Measurements from ENCODE around the gene NFATC2.

NFATC2 gene

DNA sequence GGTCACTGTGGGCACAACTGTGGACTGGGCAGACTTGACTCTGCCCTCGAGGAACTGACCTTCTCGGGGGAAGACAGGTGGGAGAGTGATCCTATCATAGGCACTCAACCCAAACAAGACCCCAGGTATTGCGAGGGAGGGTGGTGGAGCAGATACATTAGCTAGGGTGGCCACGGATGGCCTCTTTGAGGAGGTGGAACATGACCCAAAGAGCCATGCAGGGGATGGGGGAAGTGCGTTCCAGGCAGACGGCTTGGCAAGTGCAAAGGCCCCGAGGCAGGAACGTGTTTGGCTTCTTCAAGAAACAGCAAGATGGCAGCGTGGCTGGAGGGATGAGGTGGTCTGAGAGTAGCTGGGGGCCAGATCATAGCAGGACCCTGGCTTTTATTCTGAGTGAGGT is 167.6 kb downstream of the NFATC2 start:
- no peak overlapping the region for H3K4me3 ChIP-seq (ENCODE audit: low read depth, low read length)
- TF ChIP-seq, protein P1, sequence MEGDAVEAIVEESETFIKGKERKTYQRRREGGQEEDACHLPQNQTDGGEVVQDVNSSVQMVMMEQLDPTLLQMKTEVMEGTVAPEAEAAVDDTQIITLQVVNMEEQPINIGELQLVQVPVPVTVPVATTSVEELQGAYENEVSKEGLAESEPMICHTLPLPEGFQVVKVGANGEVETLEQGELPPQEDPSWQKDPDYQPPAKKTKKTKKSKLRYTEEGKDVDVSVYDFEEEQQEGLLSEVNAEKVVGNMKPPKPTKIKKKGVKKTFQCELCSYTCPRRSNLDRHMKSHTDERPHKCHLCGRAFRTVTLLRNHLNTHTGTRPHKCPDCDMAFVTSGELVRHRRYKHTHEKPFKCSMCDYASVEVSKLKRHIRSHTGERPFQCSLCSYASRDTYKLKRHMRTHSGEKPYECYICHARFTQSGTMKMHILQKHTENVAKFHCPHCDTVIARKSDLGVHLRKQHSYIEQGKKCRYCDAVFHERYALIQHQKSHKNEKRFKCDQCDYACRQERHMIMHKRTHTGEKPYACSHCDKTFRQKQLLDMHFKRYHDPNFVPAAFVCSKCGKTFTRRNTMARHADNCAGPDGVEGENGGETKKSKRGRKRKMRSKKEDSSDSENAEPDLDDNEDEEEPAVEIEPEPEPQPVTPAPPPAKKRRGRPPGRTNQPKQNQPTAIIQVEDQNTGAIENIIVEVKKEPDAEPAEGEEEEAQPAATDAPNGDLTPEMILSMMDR (IDR thresholded peaks at IDR 0.05; ENCODE audit: borderline replicate concordance, insufficient read depth, low read depth, low read length) = no peak

DNA sequence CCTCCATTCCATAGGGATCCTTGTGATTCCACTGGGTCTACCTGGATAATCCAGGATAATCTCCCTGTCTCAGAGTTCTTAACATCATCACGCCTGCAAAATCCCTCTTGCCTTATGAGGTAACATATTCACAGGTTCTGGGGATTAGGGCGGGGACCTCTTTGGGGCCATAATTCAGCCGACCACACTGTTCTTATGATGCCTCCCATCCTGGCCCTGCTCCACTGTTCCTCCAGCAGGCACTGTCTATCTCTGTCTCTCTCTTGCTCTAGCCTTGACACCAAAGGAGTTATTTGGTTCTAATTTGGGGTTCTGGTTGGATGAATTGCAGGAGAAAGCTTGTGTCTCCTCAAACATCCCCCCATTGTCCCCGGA is 168.1 kb downstream of the NFATC2 start:
- no peak overlapping the region for H3K4me3 ChIP-seq (ENCODE audit: low read depth, low read length)
- TF ChIP-seq, protein P1 (IDR thresholded peaks at IDR 0.05; ENCODE audit: borderline replicate concordance, insufficient read depth, low read depth, low read length) = no peak

DNA sequence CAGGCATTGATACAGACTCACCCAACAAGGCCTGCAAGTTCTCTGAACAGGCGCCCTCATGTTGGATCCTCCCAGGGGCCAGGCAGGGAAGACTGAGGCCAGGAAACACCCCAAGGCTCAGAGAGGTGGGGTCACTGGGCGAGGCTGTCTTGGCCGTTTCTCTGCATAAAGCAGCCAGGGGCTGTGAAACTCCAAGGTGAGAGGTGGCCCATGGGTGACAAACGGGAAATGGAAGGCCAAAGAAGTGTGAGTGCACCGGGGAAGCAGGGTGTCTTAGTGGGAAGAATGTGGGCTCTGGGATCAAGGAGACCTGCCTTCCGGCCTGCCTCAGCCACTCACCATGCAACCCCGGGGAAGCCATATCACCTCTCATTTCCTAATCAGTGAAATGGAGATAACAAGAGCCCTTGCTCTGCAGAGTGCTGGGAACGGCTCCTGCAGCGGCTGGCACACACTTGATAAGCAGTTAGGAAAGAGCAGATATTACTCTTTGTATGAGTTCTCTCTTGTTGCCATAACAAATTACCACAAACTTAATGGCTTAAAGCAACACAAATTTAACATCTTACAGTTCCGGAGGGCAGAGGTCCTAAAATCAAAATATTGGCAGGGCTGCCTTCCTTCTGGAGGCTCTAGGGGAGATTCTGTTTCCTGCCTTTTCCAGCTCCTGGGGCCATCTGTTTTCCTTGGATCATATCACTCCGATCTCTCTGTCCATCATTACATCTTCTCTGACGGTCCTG is 168.6 kb downstream of the NFATC2 start:
- TF ChIP-seq, protein P1 (IDR thresholded peaks at IDR 0.05; ENCODE audit: borderline replicate concordance, insufficient read depth, low read depth, low read length) = no peak
- H3K4me3 ChIP-seq (ENCODE audit: low read depth, low read length) = no peak overlapping the region

DNA sequence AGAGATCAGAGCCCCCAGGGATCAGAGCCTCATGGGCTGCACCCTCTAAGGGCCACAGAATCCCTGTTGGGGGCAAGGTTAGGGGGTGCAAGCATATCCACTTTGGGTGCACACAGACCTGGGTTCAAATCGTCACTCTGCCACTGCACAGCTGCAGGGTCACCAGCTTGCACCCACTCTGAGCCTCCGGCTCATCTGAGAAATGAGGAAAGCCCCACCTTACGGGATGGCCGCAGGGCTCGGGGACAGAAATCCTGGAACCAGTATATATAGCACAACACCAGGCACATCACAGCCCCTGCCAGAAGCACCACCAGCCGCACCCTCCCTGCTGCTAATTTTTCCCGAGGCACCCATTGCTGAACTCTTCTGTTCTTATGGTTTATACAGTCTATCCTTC is 169.6 kb downstream of the NFATC2 start:
- H3K4me3 ChIP-seq (ENCODE audit: low read depth, low read length) = no peak overlapping the region
- TF ChIP-seq, protein P1 (IDR thresholded peaks at IDR 0.05; ENCODE audit: borderline replicate concordance, insufficient read depth, low read depth, low read length) = no peak

DNA sequence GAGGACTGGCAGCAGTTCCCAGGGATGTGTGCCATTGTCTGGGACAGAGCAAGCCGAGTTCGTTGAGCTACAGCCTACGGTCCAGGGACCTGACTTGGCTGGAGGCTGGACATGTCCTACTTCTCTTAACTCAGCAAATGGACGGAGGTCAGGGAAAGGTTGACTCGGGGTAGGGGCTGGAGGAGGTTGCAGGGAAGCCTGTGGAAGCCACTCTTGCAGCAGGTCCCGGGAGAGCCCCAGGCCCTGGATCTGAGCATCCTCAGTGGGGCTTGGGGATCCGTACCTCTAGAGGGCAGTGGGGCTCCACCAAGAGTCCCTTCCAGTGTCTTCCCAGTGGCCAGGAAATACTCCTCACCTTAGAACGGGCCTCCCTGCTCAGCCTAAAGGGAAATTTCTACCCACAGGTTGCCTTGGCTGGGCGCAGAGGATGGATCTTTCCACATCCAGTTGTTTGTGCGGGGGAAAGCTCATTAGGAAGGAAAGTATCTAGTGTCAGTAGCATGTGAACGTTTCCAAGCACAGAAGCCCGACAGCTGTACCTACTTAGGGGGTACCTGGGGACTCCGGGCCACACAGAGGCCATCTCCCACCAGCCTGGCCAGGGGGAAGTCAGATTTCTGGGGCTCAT is 170.2 kb downstream of the NFATC2 start:
- no peak overlapping the region for H3K4me3 ChIP-seq (ENCODE audit: low read depth, low read length)
- TF ChIP-seq, protein P1 (IDR thresholded peaks at IDR 0.05; ENCODE audit: borderline replicate concordance, insufficient read depth, low read depth, low read length) = peak; percentile 89

DNA sequence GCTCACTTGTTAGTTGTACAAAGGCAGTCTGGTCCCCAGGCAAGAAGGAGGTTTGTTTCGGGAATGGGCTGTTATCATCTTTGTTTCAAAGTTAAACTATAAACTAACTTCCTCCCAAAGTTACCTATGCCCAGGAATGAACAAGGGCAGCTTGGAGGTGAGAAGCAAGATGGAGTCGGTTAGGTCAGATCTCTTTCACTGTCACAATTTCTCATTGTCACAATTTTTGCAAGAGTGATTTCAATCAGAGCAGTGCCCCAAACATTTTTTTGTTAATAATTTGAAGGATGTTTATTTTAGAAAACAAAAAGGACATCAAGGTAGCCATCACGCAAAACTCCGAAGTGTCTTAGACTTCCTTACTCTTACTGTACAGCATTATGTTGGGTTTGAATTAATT is 170.8 kb downstream of the NFATC2 start:
- TF ChIP-seq, protein P1 (IDR thresholded peaks at IDR 0.05; ENCODE audit: borderline replicate concordance, insufficient read depth, low read depth, low read length) = no peak
- no peak overlapping the region for H3K4me3 ChIP-seq (ENCODE audit: low read depth, low read length)

DNA sequence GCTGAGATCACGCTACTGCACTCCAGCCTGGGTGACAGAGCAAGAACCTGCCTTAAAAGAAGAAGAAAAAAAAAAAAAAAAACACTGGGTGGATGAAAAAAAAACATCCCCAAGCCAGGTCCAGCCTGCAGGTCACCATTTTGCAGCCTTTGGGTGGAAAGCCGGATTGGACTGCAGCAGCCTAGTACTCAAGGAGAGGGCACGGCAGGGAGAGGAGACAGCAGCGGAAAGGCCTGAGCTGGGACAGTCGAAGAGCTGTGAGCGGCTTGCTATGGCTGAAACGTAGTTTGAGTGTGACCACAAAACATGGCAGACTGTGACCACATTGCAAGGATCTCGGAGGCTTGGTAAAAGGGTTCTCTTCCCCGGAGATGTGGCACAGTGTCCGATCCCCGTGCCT is 173.0 kb downstream of the NFATC2 start:
- H3K4me3 ChIP-seq (ENCODE audit: low read depth, low read length) = no peak overlapping the region
- TF ChIP-seq, protein P1 (IDR thresholded peaks at IDR 0.05; ENCODE audit: borderline replicate concordance, insufficient read depth, low read depth, low read length) = no peak

Data from GM12875 (cell line).